Measurements from ENCODE around the gene SPOCK1.

Gene SPOCK1

DNA sequence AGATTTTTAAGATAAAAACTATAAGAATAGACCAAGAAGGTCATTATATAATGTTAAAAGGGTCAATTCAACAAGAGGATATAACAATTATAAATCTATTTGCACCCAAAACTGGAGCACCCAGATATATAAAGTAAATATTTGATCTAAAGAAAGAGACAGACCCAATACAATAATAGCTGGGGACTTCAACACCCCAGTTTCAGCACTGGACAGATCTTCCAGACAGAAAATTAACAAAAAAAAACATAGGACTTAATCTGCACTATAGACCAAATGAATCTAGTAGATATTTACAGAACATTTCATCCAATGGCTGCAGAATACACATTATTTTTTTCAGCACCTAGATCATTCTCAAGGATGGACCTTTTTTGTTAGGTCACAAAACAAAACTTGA lies 331.9 kb downstream of the SPOCK1 start:
- no peaks in the 10 kb centered on the region for H3K4me1 ChIP-seq (ENCODE audit: insufficient read depth, low read length)
- no peaks in the 10 kb centered on the region for H3K36me3 ChIP-seq (ENCODE audit: insufficient read depth, low read depth, low read length)
- no peak overlapping the region for H3K27ac ChIP-seq (ENCODE audit: low read length)
- H3K27me3 ChIP-seq (ENCODE audit: insufficient read depth, low read length): no peaks in the 10 kb centered on the region
- no peak overlapping the region for H3K9ac ChIP-seq (ENCODE audit: low read depth, low read length)
- no peak overlapping the region for H3K4me3 ChIP-seq (ENCODE audit: low read length)
- H3K9me3 ChIP-seq (ENCODE audit: insufficient read depth, low read depth, low read length): no peaks in the 10 kb centered on the region

- Histone ChIP-seq H3K27ac (ENCODE audit: low read length) (no peak overlapping the region), H3K9ac (ENCODE audit: low read depth, low read length) (no peak overlapping the region), H3K4me3 (ENCODE audit: low read length) (no peak overlapping the region), H3K4me1 (ENCODE audit: insufficient read depth, low read length) (no peaks in the 10 kb centered on the region), H3K9me3 (ENCODE audit: insufficient read depth, low read depth, low read length) (no peaks in the 10 kb centered on the region), H3K36me3 (ENCODE audit: insufficient read depth, low read depth, low read length) (no peaks in the 10 kb centered on the region), H3K27me3 (ENCODE audit: insufficient read depth, low read length) (no peaks in the 10 kb centered on the region)
These were observed 334.2 kb downstream of the SPOCK1 start for GRCh38 chr5:137164961-137165360.

GRCh38 chr5:137164536-137164935 lies 334.6 kb downstream of the SPOCK1 start:
- Histone ChIP-seq H3K9ac (ENCODE audit: low read depth, low read length) (no peak overlapping the region), H3K27me3 (ENCODE audit: insufficient read depth, low read length) (no peaks in the 10 kb centered on the region), H3K4me3 (ENCODE audit: low read length) (no peak overlapping the region), H3K36me3 (ENCODE audit: insufficient read depth, low read depth, low read length) (no peaks in the 10 kb centered on the region), H3K27ac (ENCODE audit: low read length) (no peak overlapping the region), H3K4me1 (ENCODE audit: insufficient read depth, low read length) (no peaks in the 10 kb centered on the region), H3K9me3 (ENCODE audit: insufficient read depth, low read depth, low read length) (no peaks in the 10 kb centered on the region)

DNA sequence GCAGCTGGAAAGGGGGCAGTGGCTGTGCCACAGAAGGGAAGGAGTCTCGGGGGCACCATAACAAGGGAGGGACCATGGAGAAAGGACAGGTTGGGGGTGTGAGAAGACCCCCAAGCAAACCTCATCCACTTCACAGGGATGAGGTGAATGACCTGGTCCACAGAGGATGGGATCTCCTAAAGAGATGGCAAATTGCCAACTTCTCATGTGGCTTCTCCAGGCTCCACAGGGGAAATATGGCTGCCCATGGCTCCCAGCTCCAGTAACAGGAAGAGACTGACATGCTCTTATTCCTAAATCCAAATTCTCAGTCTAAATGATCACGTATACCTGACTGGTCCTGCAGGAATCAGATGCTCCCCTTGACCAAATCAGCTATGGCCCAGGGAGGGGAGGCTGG lies 340.4 kb downstream of the SPOCK1 start:
- Histone ChIP-seq H3K9me3 (ENCODE audit: insufficient read depth, low read depth, low read length) (no peaks in the 10 kb centered on the region), H3K4me3 (ENCODE audit: low read length) (no peak overlapping the region), H3K9ac (ENCODE audit: low read depth, low read length) (no peak overlapping the region), H3K36me3 (ENCODE audit: insufficient read depth, low read depth, low read length) (no peaks in the 10 kb centered on the region), H3K27me3 (ENCODE audit: insufficient read depth, low read length) (0 out of 2 replicates have a peak, but pooled peaks cover 8% of the 10 kb centered on the region), H3K27ac (ENCODE audit: low read length) (no peak overlapping the region), H3K4me1 (ENCODE audit: insufficient read depth, low read length) (no peaks in the 10 kb centered on the region)

GRCh38 chr5:137156180-137156579 lies 342.9 kb downstream of the SPOCK1 start:
- Histone ChIP-seq H3K27ac (ENCODE audit: low read length) (no peak overlapping the region), H3K36me3 (ENCODE audit: insufficient read depth, low read depth, low read length) (no peaks in the 10 kb centered on the region), H3K4me1 (ENCODE audit: insufficient read depth, low read length) (no peaks in the 10 kb centered on the region), H3K27me3 (ENCODE audit: insufficient read depth, low read length) (peaks cover 13% of the 10 kb centered on the region; the same call in 1 of the 2 replicates), H3K9ac (ENCODE audit: low read depth, low read length) (no peak overlapping the region), H3K4me3 (ENCODE audit: low read length) (no peak overlapping the region), H3K9me3 (ENCODE audit: insufficient read depth, low read depth, low read length) (no peaks in the 10 kb centered on the region)

DNA sequence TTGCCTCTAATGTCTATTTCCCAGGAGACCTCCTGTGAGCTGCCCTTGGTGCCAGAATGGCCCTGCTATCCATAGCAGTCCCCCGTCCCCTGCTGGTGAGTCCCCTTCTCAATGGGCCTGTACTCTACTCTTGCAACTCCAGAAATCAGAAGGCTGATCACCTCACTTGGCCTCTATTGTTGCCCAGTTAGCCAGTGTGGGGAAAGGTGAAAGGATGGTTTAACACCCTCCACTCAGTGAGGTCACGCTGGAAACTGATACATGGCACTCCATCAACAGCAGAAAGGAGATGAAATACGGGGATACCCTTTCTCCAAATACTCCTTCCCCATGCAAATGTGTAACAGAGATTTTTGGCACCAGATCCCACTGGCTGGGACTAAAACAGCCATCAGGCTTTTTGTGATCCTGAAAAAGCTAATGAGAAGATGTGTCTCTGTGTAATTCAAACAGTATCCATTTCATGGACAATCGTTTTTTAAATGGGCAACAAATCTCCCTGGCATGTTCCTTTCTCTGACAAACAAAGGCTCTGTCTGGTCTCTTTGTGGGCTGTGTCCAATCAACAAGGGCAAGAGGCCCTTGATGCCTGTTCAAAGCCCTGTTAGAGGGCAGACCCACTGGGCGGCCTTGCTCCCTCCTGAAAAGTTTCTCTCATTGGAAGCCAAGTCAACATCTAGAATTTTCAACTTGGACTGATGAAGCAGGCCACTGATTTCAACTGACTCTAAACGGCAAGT lies 343.7 kb downstream of the SPOCK1 start:
- Histone ChIP-seq H3K9me3 (ENCODE audit: insufficient read depth, low read depth, low read length) (no peaks in the 10 kb centered on the region), H3K27me3 (ENCODE audit: insufficient read depth, low read length) (peaks cover 13% of the 10 kb centered on the region; the same call in 1 of the 2 replicates), H3K36me3 (ENCODE audit: insufficient read depth, low read depth, low read length) (no peaks in the 10 kb centered on the region), H3K4me1 (ENCODE audit: insufficient read depth, low read length) (no peaks in the 10 kb centered on the region), H3K4me3 (ENCODE audit: low read length) (no peak overlapping the region), H3K27ac (ENCODE audit: low read length) (no peak overlapping the region), H3K9ac (ENCODE audit: low read depth, low read length) (no peak overlapping the region)

- H3K4me3 ChIP-seq (ENCODE audit: low read length): no peak overlapping the region
- no peak overlapping the region for H3K9ac ChIP-seq (ENCODE audit: low read depth, low read length)
- peaks cover 13% of the 10 kb centered on the region; the same call in 1 of the 2 replicates for H3K27me3 ChIP-seq (ENCODE audit: insufficient read depth, low read length)
- no peaks in the 10 kb centered on the region for H3K36me3 ChIP-seq (ENCODE audit: insufficient read depth, low read depth, low read length)
- H3K27ac ChIP-seq (ENCODE audit: low read length): no peak overlapping the region
- H3K9me3 ChIP-seq (ENCODE audit: insufficient read depth, low read depth, low read length): no peaks in the 10 kb centered on the region
- H3K4me1 ChIP-seq (ENCODE audit: insufficient read depth, low read length): 0 out of 2 replicates have a peak, but pooled peaks cover 2% of the 10 kb centered on the region
These were observed 346.5 kb downstream of the SPOCK1 start for GRCh38 chr5:137152616-137153015.

- Histone ChIP-seq H3K27ac (ENCODE audit: low read length) (no peak overlapping the region), H3K27me3 (ENCODE audit: insufficient read depth, low read length) (peaks cover 5% of the 10 kb centered on the region; the same call in 1 of the 2 replicates), H3K36me3 (ENCODE audit: insufficient read depth, low read depth, low read length) (no peaks in the 10 kb centered on the region), H3K4me3 (ENCODE audit: low read length) (no peak overlapping the region), H3K4me1 (ENCODE audit: insufficient read depth, low read length) (peaks cover 11% of the 10 kb centered on the region; the same call in 1 of the 2 replicates), H3K9ac (ENCODE audit: low read depth, low read length) (no peak overlapping the region), H3K9me3 (ENCODE audit: insufficient read depth, low read depth, low read length) (no peaks in the 10 kb centered on the region)
These were observed 350.5 kb downstream of the SPOCK1 start for GRCh38 chr5:137148655-137149054.

GRCh38 chr5:137148159-137148558 lies 351.0 kb downstream of the SPOCK1 start:
- Histone ChIP-seq H3K9me3 (ENCODE audit: insufficient read depth, low read depth, low read length) (no peaks in the 10 kb centered on the region), H3K9ac (ENCODE audit: low read depth, low read length) (no peak overlapping the region), H3K4me1 (ENCODE audit: insufficient read depth, low read length) (peaks cover 11% of the 10 kb centered on the region; the same call in 1 of the 2 replicates), H3K27me3 (ENCODE audit: insufficient read depth, low read length) (peaks cover 5% of the 10 kb centered on the region; the same call in 1 of the 2 replicates), H3K36me3 (ENCODE audit: insufficient read depth, low read depth, low read length) (no peaks in the 10 kb centered on the region), H3K27ac (ENCODE audit: low read length) (no peak overlapping the region), H3K4me3 (ENCODE audit: low read length) (no peak overlapping the region)

- H3K27me3 ChIP-seq (ENCODE audit: insufficient read depth, low read length): no peaks in the 10 kb centered on the region; the same call in 1 of the 2 replicates
- H3K27ac ChIP-seq (ENCODE audit: low read length): no peak overlapping the region
- no peaks in the 10 kb centered on the region for H3K9me3 ChIP-seq (ENCODE audit: insufficient read depth, low read depth, low read length)
- no peaks in the 10 kb centered on the region for H3K36me3 ChIP-seq (ENCODE audit: insufficient read depth, low read depth, low read length)
- no peak overlapping the region for H3K4me3 ChIP-seq (ENCODE audit: low read length)
- no peak overlapping the region for H3K9ac ChIP-seq (ENCODE audit: low read depth, low read length)
- H3K4me1 ChIP-seq (ENCODE audit: insufficient read depth, low read length): peaks cover 11% of the 10 kb centered on the region; the same call in 1 of the 2 replicates
These were observed 351.8 kb downstream of the SPOCK1 start for GRCh38 chr5:137147346-137147745.

GRCh38 chr5:137146402-137146890 lies 352.7 kb downstream of the SPOCK1 start:
- no peaks in the 10 kb centered on the region for H3K9me3 ChIP-seq (ENCODE audit: insufficient read depth, low read depth, low read length)
- no peak overlapping the region for H3K4me3 ChIP-seq (ENCODE audit: low read length)
- no peak overlapping the region for H3K27ac ChIP-seq (ENCODE audit: low read length)
- H3K4me1 ChIP-seq (ENCODE audit: insufficient read depth, low read length): peaks cover 11% of the 10 kb centered on the region; the same call in 1 of the 2 replicates
- H3K27me3 ChIP-seq (ENCODE audit: insufficient read depth, low read length): no peaks in the 10 kb centered on the region; the same call in 1 of the 2 replicates
- no peak overlapping the region for H3K9ac ChIP-seq (ENCODE audit: low read depth, low read length)
- H3K36me3 ChIP-seq (ENCODE audit: insufficient read depth, low read depth, low read length): no peaks in the 10 kb centered on the region

DNA sequence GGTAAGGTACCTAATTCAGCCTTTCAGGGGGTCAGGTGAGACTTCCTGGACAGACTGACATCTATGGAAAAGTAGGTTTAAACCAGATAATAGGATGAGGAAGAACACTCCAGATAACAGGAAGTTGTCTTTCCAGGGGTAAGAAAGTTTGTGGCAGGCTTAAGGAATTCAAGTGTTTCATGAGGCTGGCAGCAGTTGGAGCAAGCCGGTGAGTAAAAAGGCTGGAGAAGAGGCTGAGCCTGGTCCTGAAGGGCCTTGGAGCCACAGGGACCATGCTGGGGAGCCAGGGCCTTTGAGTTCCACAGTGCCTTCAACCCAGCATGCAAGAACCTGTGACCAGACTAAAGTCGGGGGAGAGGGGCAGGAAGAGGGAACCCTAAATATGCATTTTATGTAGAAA lies 353.4 kb downstream of the SPOCK1 start:
- H3K4me3 ChIP-seq (ENCODE audit: low read length): no peak overlapping the region
- no peaks in the 10 kb centered on the region for H3K9me3 ChIP-seq (ENCODE audit: insufficient read depth, low read depth, low read length)
- H3K27ac ChIP-seq (ENCODE audit: low read length): no peak overlapping the region
- H3K36me3 ChIP-seq (ENCODE audit: insufficient read depth, low read depth, low read length): no peaks in the 10 kb centered on the region
- H3K27me3 ChIP-seq (ENCODE audit: insufficient read depth, low read length): no peaks in the 10 kb centered on the region; the same call in 1 of the 2 replicates
- H3K9ac ChIP-seq (ENCODE audit: low read depth, low read length): no peak overlapping the region
- peaks cover 11% of the 10 kb centered on the region; the same call in 1 of the 2 replicates for H3K4me1 ChIP-seq (ENCODE audit: insufficient read depth, low read length)

Measured in iPS-20b (cell line).